Vagina (tissue), 2 donors: ENCODE results near the gene GABBR2. TPM values are rescaled to one million over a fixed set of nuclear protein-coding genes. Genes with fewer than 3 reads are reported as not detected.
"Not testable (repeated sequence)": the region's sequence is repeated elsewhere in the genome, so short reads cannot be mapped to it uniquely, and the experiment has no call there.

Experiments
- DNase-seq, 2 donors: peaks; one replicate each; pipeline ENCODE4 v3.0.0-alpha.2; 2017; ENCODE audit errors: extremely low spot score in 2 of 2
- H3K27ac ChIP-seq: fragments of 200-600 bp; sonication (generic); one replicate; pipeline ENCODE4 v1.5.1; 2019
- H3K27me3 ChIP-seq: fragments of 200-600 bp; sonication (generic); one replicate; pipeline ENCODE4 v1.5.1; 2019
- H3K36me3 ChIP-seq, 2 donors: fragments of 200-600 bp; sonication (generic); one replicate each; pipeline ENCODE4 v1.5.1; 2017 to 2019
- H3K4me1 ChIP-seq: fragments of 200-600 bp; sonication (generic); one replicate; pipeline ENCODE4 v1.5.1; 2019
- H3K4me3 ChIP-seq, 2 donors: fragments of 200-600 bp; sonication (generic); 1 replicate in 1 of 2; 2 replicates in 1 of 2; pipeline ENCODE4 v1.5.1; 2016 to 2019
- H3K9me3 ChIP-seq: fragments of 200-600 bp; sonication (generic); one replicate; pipeline ENCODE4 v1.5.1; 2019
- POLR2A ChIP-seq, 2 donors: fragments of 450-650 bp; IDR thresholded peaks; one replicate each; pipeline ENCODE4 v1.6.1; 2017; ENCODE audit warnings: antibody characterized with exemption in 2 of 2, mild to moderate bottlenecking in 2 of 2, moderate library complexity in 2 of 2
- POLR2AphosphoS5 ChIP-seq, 2 donors: sonication (generic); formaldehyde crosslinking; IDR thresholded peaks; one replicate each; pipeline ENCODE4 v1.9.0; 2017; ENCODE audit warnings: antibody characterized with exemption in 2 of 2, mild to moderate bottlenecking in 2 of 2, low read depth in 1 of 2; ENCODE audit not compliant: insufficient read depth in 1 of 2
- intact Hi-C: fragments of 100-400 bp; cut with DNase I; formaldehyde crosslinking; loops from one replicate; pipeline ENCODE4 v1.15.1; 2023
- total RNA-seq: library from RNA; depleted of rRNA; stranded (reverse); fragments of >200 nt; gene quantifications from one replicate; pipeline ENCODE4 v1.2.3, GENCODE V29; 2016
- TF ChIP-seq, protein P1 (sequence below), 3 experiments: fragments of 450-650 bp in 2 of 3; fragments of 200-600 bp in 1 of 3; sonication (generic) in 1 of 3; IDR thresholded peaks; one replicate each; pipeline ENCODE4 v1.5.1; 2017 to 2019; ENCODE audit warnings: antibody characterized with exemption in 3 of 3, mild to moderate bottlenecking in 2 of 3, moderate library complexity in 2 of 3

Gene GABBR2
- total RNA-seq, 1 donor from 2014 or later = not detected

- Histone ChIP-seq H3K27ac (no peak overlapping the region), H3K9me3 (no peaks in the 10 kb centered on the region), H3K4me3 (no peak overlapping the region), H3K4me1 (no peaks in the 10 kb centered on the region), H3K36me3 (no peaks in the 10 kb centered on the region), H3K27me3 (no peaks in the 10 kb centered on the region)
- no peak for DNase-seq
- intact Hi-C loops = no loop called here
- TF ChIP-seq POLR2A (IDR thresholded peaks at IDR 0.05) (no peak), POLR2AphosphoS5 (IDR thresholded peaks at IDR 0.05; ENCODE audit: insufficient read depth in 1 of 2, low read depth in 1 of 2) (no peak)
- TF ChIP-seq, protein P1, sequence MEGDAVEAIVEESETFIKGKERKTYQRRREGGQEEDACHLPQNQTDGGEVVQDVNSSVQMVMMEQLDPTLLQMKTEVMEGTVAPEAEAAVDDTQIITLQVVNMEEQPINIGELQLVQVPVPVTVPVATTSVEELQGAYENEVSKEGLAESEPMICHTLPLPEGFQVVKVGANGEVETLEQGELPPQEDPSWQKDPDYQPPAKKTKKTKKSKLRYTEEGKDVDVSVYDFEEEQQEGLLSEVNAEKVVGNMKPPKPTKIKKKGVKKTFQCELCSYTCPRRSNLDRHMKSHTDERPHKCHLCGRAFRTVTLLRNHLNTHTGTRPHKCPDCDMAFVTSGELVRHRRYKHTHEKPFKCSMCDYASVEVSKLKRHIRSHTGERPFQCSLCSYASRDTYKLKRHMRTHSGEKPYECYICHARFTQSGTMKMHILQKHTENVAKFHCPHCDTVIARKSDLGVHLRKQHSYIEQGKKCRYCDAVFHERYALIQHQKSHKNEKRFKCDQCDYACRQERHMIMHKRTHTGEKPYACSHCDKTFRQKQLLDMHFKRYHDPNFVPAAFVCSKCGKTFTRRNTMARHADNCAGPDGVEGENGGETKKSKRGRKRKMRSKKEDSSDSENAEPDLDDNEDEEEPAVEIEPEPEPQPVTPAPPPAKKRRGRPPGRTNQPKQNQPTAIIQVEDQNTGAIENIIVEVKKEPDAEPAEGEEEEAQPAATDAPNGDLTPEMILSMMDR (IDR thresholded peaks at IDR 0.05) = no peak
Observed at GRCh38 chr9:98285446-98285845, 423.3 kb downstream of the GABBR2 start.

DNA sequence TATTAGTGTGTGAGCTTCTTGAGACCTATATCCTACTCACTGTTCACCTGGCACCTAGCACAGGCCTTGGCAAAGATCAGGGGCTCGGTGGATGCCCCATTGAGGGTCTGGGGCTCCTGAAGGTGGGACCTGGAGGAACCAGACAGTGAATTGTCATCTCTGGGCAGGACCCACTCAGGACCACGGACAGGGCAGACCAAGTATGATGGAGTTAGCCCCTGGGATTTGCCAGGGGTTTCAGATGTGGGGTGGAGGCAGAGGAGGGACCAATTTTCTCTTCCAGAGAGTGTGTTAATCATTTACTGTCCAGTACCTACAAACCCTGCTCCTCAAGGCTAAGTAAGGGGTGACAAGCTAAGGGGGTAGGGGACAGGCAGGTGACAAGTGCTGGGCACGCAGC, 424.0 kb downstream of the GABBR2 start:
- no peaks in the 10 kb centered on the region for H3K27me3 ChIP-seq
- H3K36me3 ChIP-seq = no peaks in the 10 kb centered on the region
- DNase-seq = no peak
- H3K27ac ChIP-seq = no peak overlapping the region
- H3K4me3 ChIP-seq = no peak overlapping the region
- no peaks in the 10 kb centered on the region for H3K9me3 ChIP-seq
- H3K4me1 ChIP-seq = no peaks in the 10 kb centered on the region
- TF ChIP-seq POLR2A (IDR thresholded peaks at IDR 0.05) (no peak), POLR2AphosphoS5 (IDR thresholded peaks at IDR 0.05; ENCODE audit: insufficient read depth in 1 of 2, low read depth in 1 of 2) (no peak)
- TF ChIP-seq, protein P1 (IDR thresholded peaks at IDR 0.05) = no peak
- intact Hi-C loops = no loop called here

GRCh38 chr9:98283143-98283542, 425.6 kb downstream of the GABBR2 start:
- DNase-seq, intact Hi-C loops, H3K4me1 ChIP-seq, H3K27ac ChIP-seq, H3K36me3 ChIP-seq, H3K4me3 ChIP-seq, H3K27me3 ChIP-seq, H3K9me3 ChIP-seq: not testable (repeated sequence)

- intact Hi-C loops = no loop called here
- H3K4me1 ChIP-seq = no peaks in the 10 kb centered on the region
- H3K4me3 ChIP-seq = no peak overlapping the region
- no peaks in the 10 kb centered on the region for H3K36me3 ChIP-seq
- no peaks in the 10 kb centered on the region for H3K27me3 ChIP-seq
- H3K9me3 ChIP-seq = no peaks in the 10 kb centered on the region
- no peak overlapping the region for H3K27ac ChIP-seq
- DNase-seq = no peak
- TF ChIP-seq, protein P1 (IDR thresholded peaks at IDR 0.05) = no peak
- TF ChIP-seq POLR2AphosphoS5 (IDR thresholded peaks at IDR 0.05; ENCODE audit: insufficient read depth in 1 of 2, low read depth in 1 of 2) (no peak), POLR2A (IDR thresholded peaks at IDR 0.05) (no peak)
Observed at GRCh38 chr9:98281281-98281680, 427.5 kb downstream of the GABBR2 start.

GRCh38 chr9:98280574-98280973, 428.2 kb downstream of the GABBR2 start:
- no peak for DNase-seq
- H3K27ac ChIP-seq = no peak overlapping the region
- H3K4me1 ChIP-seq = no peaks in the 10 kb centered on the region
- H3K4me3 ChIP-seq = no peak overlapping the region
- TF ChIP-seq POLR2A (IDR thresholded peaks at IDR 0.05) (no peak), POLR2AphosphoS5 (IDR thresholded peaks at IDR 0.05; ENCODE audit: insufficient read depth in 1 of 2, low read depth in 1 of 2) (no peak)
- TF ChIP-seq, protein P1 (IDR thresholded peaks at IDR 0.05) = no peak
- no peaks in the 10 kb centered on the region for H3K36me3 ChIP-seq
- H3K9me3 ChIP-seq = no peaks in the 10 kb centered on the region
- H3K27me3 ChIP-seq = no peaks in the 10 kb centered on the region
- intact Hi-C loops = no loop called here

DNA sequence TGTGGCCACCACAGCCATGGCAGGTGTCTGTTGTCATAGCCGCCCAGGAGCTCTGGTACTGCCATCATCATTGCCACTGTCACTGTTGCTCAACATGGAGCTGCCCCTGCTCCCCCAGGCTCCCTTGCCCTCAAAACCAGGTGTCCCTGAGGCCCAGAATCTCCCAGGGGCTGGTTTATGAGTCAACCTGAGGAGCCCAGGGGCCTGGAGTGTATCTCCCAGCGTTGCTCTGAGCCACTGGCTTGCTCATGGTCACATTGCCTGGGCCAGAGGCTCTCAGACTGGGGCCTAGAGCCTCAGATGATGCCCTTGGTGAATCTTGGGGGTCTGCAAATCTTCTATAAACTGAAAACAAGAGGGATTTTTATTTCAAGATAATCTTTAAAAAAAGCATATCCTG, 428.6 kb downstream of the GABBR2 start:
- Histone ChIP-seq H3K9me3 (no peaks in the 10 kb centered on the region), H3K27me3 (no peaks in the 10 kb centered on the region), H3K36me3 (no peaks in the 10 kb centered on the region), H3K27ac (no peak overlapping the region), H3K4me1 (no peaks in the 10 kb centered on the region), H3K4me3 (no peak overlapping the region)
- TF ChIP-seq POLR2A (IDR thresholded peaks at IDR 0.05) = no peak
- no peak for TF ChIP-seq POLR2AphosphoS5 (IDR thresholded peaks at IDR 0.05; ENCODE audit: insufficient read depth in 1 of 2, low read depth in 1 of 2)
- TF ChIP-seq, protein P1 (IDR thresholded peaks at IDR 0.05) = no peak
- DNase-seq = no peak
- intact Hi-C loops = no loop called here
